Endothelial cell of umbilical vein (primary cell): ENCODE results near the gene FER.

ENCODE experiments used
- EZH2 ChIP-seq: IDR thresholded peaks from 2 replicates; pipeline ENCODE4 v1.6.1; 2012; ENCODE audit warnings: borderline replicate concordance, low read depth, mild to moderate bottlenecking, moderate library complexity, low read length, inconsistent platforms; ENCODE audit not compliant: severe bottlenecking
- MYC ChIP-seq: IDR thresholded peaks from one replicate; pipeline ENCODE4 v1.6.1; 2011; ENCODE audit warnings: mild to moderate bottlenecking, low read depth, low read length
- POLR2A ChIP-seq: IDR thresholded peaks from 2 replicates; pipeline ENCODE4 v1.6.1; 2012; ENCODE audit warnings: low read depth, mild to moderate bottlenecking, control low read depth, low read length
- POLR2AphosphoS5 ChIP-seq: IDR thresholded peaks from 2 replicates; pipeline ENCODE4 v1.6.1; 2012; ENCODE audit warnings: low read depth, mild to moderate bottlenecking, control low read depth, low read length, moderate library complexity; ENCODE audit not compliant: insufficient read depth
- TF ChIP-seq, protein P1 (sequence below), 2 donors: IDR thresholded peaks; 1 replicate in 1 of 2; 2 replicates in 1 of 2; pipeline ENCODE4 v1.5.1; 2011; ENCODE audit warnings: low read length in 2 of 2, mild to moderate bottlenecking in 2 of 2, moderate library complexity in 2 of 2, control low read depth in 1 of 2, inconsistent platforms in 1 of 2, low read depth in 1 of 2; ENCODE audit not compliant: insufficient read depth in 1 of 2; ENCODE audit errors: extremely low read depth in 1 of 2

DNA sequence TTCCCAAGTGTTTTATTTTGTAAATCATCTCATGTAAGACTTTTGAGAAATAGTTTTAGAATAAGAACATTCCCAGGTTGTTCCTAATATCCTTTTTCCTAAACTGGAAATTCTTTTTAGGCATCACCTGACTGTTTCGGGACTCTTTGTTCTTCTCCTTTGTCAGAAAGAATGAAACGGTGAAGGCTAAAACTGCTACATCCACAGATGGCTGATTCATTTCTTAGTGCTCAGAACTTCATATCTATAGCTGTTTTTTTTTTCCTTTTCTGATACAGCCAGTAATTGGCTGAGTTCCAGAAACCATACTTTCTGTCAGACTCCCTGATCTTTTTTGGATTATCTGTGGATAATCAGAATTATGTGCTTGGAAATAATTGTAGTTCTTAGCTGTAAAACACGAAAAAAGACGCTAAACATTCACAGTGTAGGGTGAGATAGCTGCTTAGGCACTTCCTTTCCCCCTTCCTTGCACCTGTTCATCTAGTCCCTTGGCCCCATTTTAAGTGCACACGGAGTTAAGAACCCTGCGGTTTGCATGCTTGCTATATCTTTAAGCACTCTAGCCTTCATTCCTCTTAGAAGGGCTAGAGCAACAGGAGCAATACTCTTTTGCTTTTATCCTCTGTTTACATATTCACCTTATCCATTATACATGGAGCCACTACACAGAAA lies 378.2 kb downstream of the FER start:
- no peak for TF ChIP-seq POLR2AphosphoS5
- TF ChIP-seq POLR2A: no peak
- TF ChIP-seq, protein P1, sequence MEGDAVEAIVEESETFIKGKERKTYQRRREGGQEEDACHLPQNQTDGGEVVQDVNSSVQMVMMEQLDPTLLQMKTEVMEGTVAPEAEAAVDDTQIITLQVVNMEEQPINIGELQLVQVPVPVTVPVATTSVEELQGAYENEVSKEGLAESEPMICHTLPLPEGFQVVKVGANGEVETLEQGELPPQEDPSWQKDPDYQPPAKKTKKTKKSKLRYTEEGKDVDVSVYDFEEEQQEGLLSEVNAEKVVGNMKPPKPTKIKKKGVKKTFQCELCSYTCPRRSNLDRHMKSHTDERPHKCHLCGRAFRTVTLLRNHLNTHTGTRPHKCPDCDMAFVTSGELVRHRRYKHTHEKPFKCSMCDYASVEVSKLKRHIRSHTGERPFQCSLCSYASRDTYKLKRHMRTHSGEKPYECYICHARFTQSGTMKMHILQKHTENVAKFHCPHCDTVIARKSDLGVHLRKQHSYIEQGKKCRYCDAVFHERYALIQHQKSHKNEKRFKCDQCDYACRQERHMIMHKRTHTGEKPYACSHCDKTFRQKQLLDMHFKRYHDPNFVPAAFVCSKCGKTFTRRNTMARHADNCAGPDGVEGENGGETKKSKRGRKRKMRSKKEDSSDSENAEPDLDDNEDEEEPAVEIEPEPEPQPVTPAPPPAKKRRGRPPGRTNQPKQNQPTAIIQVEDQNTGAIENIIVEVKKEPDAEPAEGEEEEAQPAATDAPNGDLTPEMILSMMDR (IDR thresholded peaks at IDR 0.05; ENCODE audit: extremely low read depth in 1 of 2, insufficient read depth in 1 of 2, low read depth in 1 of 2, low read length in 2 of 2): no peak
- TF ChIP-seq MYC: no peak
- no peak for TF ChIP-seq EZH2
